ENCODE measurements around the gene FEZF2. TPM values are rescaled to one million over a fixed set of nuclear protein-coding genes. Genes with fewer than 3 reads are reported as not detected.

Gene FEZF2
- total and polyA plus RNA-seq, 9 of the 15 experiments (the other 6 are each of a cell fraction or from before 2014, with no cell fraction given) = not detected

- no peak for DNase-seq (ENCODE audit: extremely low read depth in 1 of 4, low spot score in 3 of 4)
- FAIRE-seq = no peak
- POLR2A ChIA-PET = no interaction called here
- Histone ChIP-seq H3K9ac (ENCODE audit: insufficient read depth in 1 of 2, low read depth in 2 of 2, low read length in 2 of 2) (no peak overlapping the region), H3K79me2 (ENCODE audit: control insufficient read depth, insufficient read depth, low read length) (no peaks in the 10 kb centered on the region), H3K9me3 (replicated peaks; ENCODE audit: control insufficient read depth, insufficient read depth, low read depth, low read length) (no peaks in the 10 kb centered on the region), H3K27me3 (ENCODE audit: control insufficient read depth in 2 of 2, insufficient read depth in 2 of 2, low read length in 2 of 2) (peaks cover 2 to 3% of the 10 kb centered on the region in 2 experiments; a peak in 1 of 5 replicates), H3K9me1 (ENCODE audit: control insufficient read depth, insufficient read depth, low read length) (no peaks in the 10 kb centered on the region), H3K4me2 (ENCODE audit: insufficient read depth, low read length) (no peak overlapping the region), H3K4me1 (replicated peaks in 1 of 2; ENCODE audit: control insufficient read depth in 2 of 2, insufficient read depth in 2 of 2, low read length in 2 of 2) (no peaks in the 10 kb centered on the region), H3K36me3 (ENCODE audit: control insufficient read depth, insufficient read depth, low read length) (no peaks in the 10 kb centered on the region), H3K27ac (ENCODE audit: extremely low read depth, low read depth, low read length) (no peak overlapping the region), H3K4me3 (no peak overlapping the region), H2AFZ (ENCODE audit: low read depth, low read length) (no peak overlapping the region), H4K20me1 (replicated peaks; ENCODE audit: control insufficient read depth, insufficient read depth, low read length) (no peaks in the 10 kb centered on the region)
- no TSS peak for BruUV-seq (replicated peaks)
- TF ChIP-seq ZFP36 (IDR thresholded peaks at IDR 0.05; ENCODE audit: low read depth, low read length, partially characterized antibody) (no peak), MCM2 (IDR thresholded peaks at IDR 0.05; ENCODE audit: low read depth) (no peak), MBD2 (IDR thresholded peaks at IDR 0.05; ENCODE audit: borderline replicate concordance, low read depth) (no peak), CHD4 (IDR thresholded peaks at IDR 0.05; ENCODE audit: insufficient read depth, insufficient replicate concordance, low read depth, low read length, poor library complexity, severe bottlenecking) (no peak), SAP30 (IDR thresholded peaks at IDR 0.05; ENCODE audit: borderline replicate concordance, insufficient read depth, low read depth, low read length, poor library complexity, severe bottlenecking) (no peak), PHTF2 (CRISPR knock-in tag; IDR thresholded peaks at IDR 0.05) (no peak), LCOR (CRISPR knock-in tag; IDR thresholded peaks at IDR 0.05) (no peak), JUND (IDR thresholded peaks at IDR 0.05; ENCODE audit: borderline replicate concordance, low read depth, low read length) (no peak), JUND (tag; IDR thresholded peaks at IDR 0.05; ENCODE audit: borderline replicate concordance, low read depth, low read length) (no peak), SIN3A (IDR thresholded peaks at IDR 0.05; ENCODE audit: borderline replicate concordance in 2 of 2, control insufficient read depth in 1 of 2, low read depth in 2 of 2, low read length in 2 of 2) (no peak), ETS1 (conservative IDR thresholded peaks at IDR 0.05; ENCODE audit: control insufficient read depth, low read depth, low read length) (no peak), ZBTB17 (CRISPR knock-in tag; IDR thresholded peaks at IDR 0.05) (no peak), ZNF146 (CRISPR knock-in tag; IDR thresholded peaks at IDR 0.05; ENCODE audit: unreplicated experiment) (no peak), MXD1 (CRISPR knock-in tag; IDR thresholded peaks at IDR 0.05; ENCODE audit: borderline replicate concordance, poor library complexity, severe bottlenecking) (no peak), HNRNPUL1 (IDR thresholded peaks at IDR 0.05; ENCODE audit: low read length) (no peak), HCFC1 (IDR thresholded peaks at IDR 0.05; ENCODE audit: low read depth, low read length) (no peak)
- TF ChIP-seq, protein P1, sequence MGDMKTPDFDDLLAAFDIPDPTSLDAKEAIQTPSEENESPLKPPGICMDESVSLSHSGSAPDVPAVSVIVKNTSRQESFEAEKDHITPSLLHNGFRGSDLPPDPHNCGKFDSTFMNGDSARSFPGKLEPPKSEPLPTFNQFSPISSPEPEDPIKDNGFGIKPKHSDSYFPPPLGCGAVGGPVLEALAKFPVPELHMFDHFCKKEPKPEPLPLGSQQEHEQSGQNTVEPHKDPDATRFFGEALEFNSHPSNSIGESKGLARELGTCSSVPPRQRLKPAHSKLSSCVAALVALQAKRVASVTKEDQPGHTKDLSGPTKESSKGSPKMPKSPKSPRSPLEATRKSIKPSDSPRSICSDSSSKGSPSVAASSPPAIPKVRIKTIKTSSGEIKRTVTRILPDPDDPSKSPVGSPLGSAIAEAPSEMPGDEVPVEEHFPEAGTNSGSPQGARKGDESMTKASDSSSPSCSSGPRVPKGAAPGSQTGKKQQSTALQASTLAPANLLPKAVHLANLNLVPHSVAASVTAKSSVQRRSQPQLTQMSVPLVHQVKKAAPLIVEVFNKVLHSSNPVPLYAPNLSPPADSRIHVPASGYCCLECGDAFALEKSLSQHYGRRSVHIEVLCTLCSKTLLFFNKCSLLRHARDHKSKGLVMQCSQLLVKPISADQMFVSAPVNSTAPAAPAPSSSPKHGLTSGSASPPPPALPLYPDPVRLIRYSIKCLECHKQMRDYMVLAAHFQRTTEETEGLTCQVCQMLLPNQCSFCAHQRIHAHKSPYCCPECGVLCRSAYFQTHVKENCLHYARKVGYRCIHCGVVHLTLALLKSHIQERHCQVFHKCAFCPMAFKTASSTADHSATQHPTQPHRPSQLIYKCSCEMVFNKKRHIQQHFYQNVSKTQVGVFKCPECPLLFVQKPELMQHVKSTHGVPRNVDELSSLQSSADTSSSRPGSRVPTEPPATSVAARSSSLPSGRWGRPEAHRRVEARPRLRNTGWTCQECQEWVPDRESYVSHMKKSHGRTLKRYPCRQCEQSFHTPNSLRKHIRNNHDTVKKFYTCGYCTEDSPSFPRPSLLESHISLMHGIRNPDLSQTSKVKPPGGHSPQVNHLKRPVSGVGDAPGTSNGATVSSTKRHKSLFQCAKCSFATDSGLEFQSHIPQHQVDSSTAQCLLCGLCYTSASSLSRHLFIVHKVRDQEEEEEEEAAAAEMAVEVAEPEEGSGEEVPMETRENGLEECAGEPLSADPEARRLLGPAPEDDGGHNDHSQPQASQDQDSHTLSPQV (IDR thresholded peaks at IDR 0.05) = no peak
- CTCF ChIA-PET (ENCODE audit: low intra/inter-chr PET ratio) = no interaction called here
- WGBS (ENCODE audit: insufficient coverage, low coverage, missing lambda C conversion rate) = 15% methylated on average over 3 of the region's 3 CpGs
- no peak for ATAC-seq
- intact Hi-C loops (cut with micrococcal nuclease) = no loop called here
- in situ Hi-C loops (cut with MboI) = no loop called here
Observed at GRCh38 chr3:62403765-62404164, 30.4 kb upstream of the FEZF2 start.
